K562 (cell line): ENCODE results near the gene GPR55. TPM values are rescaled to one million over a fixed set of nuclear protein-coding genes. Genes with fewer than 3 reads are reported as not detected.

ENCODE experiments used
- ATAC-seq: fragments of 200-7000 bp; cut with Tn5 transposase; 3 replicates; pipeline ENCODE4 v1.9.1; 2020; ENCODE audit warnings: moderate library complexity
- BruUV-seq: library from RNA; stranded (reverse); fragments of 400-500 nt; replicated peaks from 2 replicates; lab custom pipeline; 2021; lab: Mats Ljungman, UMichigan
- CTCF ChIA-PET: fragments of 300-600 bp; formaldehyde crosslinking; extraction: SDS; loops from one replicate; lab custom pipeline; 2021; ENCODE audit warnings: low intra/inter-chr PET ratio; lab: Yijun Ruan, JAX
- POLR2A ChIA-PET: fragments of 300-600, 350-650 bp; sonication (Branson Sonifier 250); formaldehyde crosslinking; extraction: SDS; loops from one replicate; lab custom pipeline; 2021; ENCODE audit warnings: antibody characterized with exemption, inconsistent platforms; lab: Yijun Ruan, JAX
- DNase-seq, 4 experiments: peaks; one replicate each; pipeline versions ENCODE4 v3.0.0 to v3.0.0-alpha.2; 2011 to 2018; ENCODE audit warnings: low spot score in 3 of 4, mixed read lengths in 3 of 4; ENCODE audit errors: extremely low read depth in 1 of 4
- FAIRE-seq: peaks from 2 replicates; lab custom pipeline; 2011; peaks lifted over from hg19 to GRCh38; lab: Jason Lieb, UNC
- H2AFZ ChIP-seq: 2 replicates; pipeline ENCODE4 v1.6.0; 2011; ENCODE audit warnings: low read depth, low read length, control low read depth, inconsistent platforms
- H3K27ac ChIP-seq: fragments of 200-600 bp; 3 replicates; pipeline ENCODE4 v1.8.0; 2011; ENCODE audit warnings: low read depth, mild to moderate bottlenecking, control low read depth, inconsistent platforms, low read length, moderate library complexity, mixed read lengths; ENCODE audit errors: extremely low read depth
- H3K27me3 ChIP-seq, 2 experiments: fragments of 300-600 bp in 1 of 2; 2 replicates in 1 of 2; 3 replicates in 1 of 2; pipeline versions ENCODE4 v1.6.0 to v1.8.0; 2011; ENCODE audit warnings: inconsistent platforms in 2 of 2, low read length in 2 of 2, mild to moderate bottlenecking in 1 of 2, mixed read lengths in 1 of 2, moderate library complexity in 1 of 2; ENCODE audit not compliant: control insufficient read depth in 2 of 2, insufficient read depth in 2 of 2
- H3K36me3 ChIP-seq: fragments of 300-600 bp; 3 replicates; pipeline ENCODE4 v1.8.0; 2011; ENCODE audit warnings: mild to moderate bottlenecking, low read length, inconsistent platforms; ENCODE audit not compliant: control insufficient read depth, insufficient read depth
- H3K4me1 ChIP-seq, 2 experiments: fragments of 200-600 bp in 1 of 2; replicated peaks in 1 of 2; 2 replicates in 1 of 2; 3 replicates in 1 of 2; pipeline versions ENCODE4 v1.5.1 to v1.8.0; 2011; ENCODE audit warnings: inconsistent platforms in 2 of 2, low read length in 2 of 2, mild to moderate bottlenecking in 1 of 2, mixed read lengths in 1 of 2, moderate library complexity in 1 of 2; ENCODE audit not compliant: control insufficient read depth in 2 of 2, insufficient read depth in 2 of 2
- H3K4me2 ChIP-seq: 2 replicates; pipeline ENCODE4 v1.6.1; 2011; ENCODE audit warnings: low read length, control low read depth, inconsistent platforms, mixed read lengths; ENCODE audit not compliant: insufficient read depth
- H3K4me3 ChIP-seq: fragments of 200-600 bp; sonication (generic), shearing (Covaris generic); 2 replicates; pipeline ENCODE4 v1.5.1; 2016; ENCODE audit warnings: control low read depth, inconsistent platforms
- H3K79me2 ChIP-seq: fragments of 200-600 bp; 3 replicates; pipeline ENCODE4 v1.8.0; 2011; ENCODE audit warnings: low read length, inconsistent platforms; ENCODE audit not compliant: control insufficient read depth, insufficient read depth
- H3K9ac ChIP-seq, 2 experiments: 2 replicates each; pipeline versions ENCODE4 v1.6.0 to v1.6.1; 2011; ENCODE audit warnings: low read depth in 2 of 2, low read length in 2 of 2, control low read depth in 1 of 2, inconsistent platforms in 1 of 2, mild to moderate bottlenecking in 1 of 2, mixed read lengths in 1 of 2; ENCODE audit not compliant: insufficient read depth in 1 of 2
- H3K9me1 ChIP-seq: one replicate; pipeline ENCODE4 v1.6.0; 2011; ENCODE audit warnings: inconsistent platforms, mild to moderate bottlenecking, low read length, moderate library complexity; ENCODE audit not compliant: control insufficient read depth, insufficient read depth
- H3K9me3 ChIP-seq: replicated peaks from 2 replicates; pipeline ENCODE4 v1.5.1; 2011; ENCODE audit warnings: low read depth, low read length, inconsistent platforms; ENCODE audit not compliant: control insufficient read depth, insufficient read depth
- H4K20me1 ChIP-seq: replicated peaks from 2 replicates; pipeline ENCODE4 v1.6.1; 2011; ENCODE audit warnings: low read length, inconsistent platforms, mixed read lengths; ENCODE audit not compliant: control insufficient read depth, insufficient read depth
- CCNT2 ChIP-seq: IDR thresholded peaks from 2 replicates; pipeline ENCODE4 v1.6.1; 2011; ENCODE audit warnings: borderline replicate concordance, low read depth, mild to moderate bottlenecking, moderate library complexity, mixed read lengths, low read length; ENCODE audit not compliant: insufficient read length; ENCODE audit errors: extremely low read depth
- CGGBP1 ChIP-seq: fragments of 250-450 bp; sonication (Bioruptor Pico); IDR thresholded peaks from 2 replicates; pipeline ENCODE4 v1.9.0; 2021; ENCODE audit warnings: mild to moderate bottlenecking
- EP300 ChIP-seq: IDR thresholded peaks from 2 replicates; pipeline ENCODE4 v1.6.1; 2012; ENCODE audit warnings: low read length, improper control_type of control experiment
- GMEB1 ChIP-seq: fragments of 250-450 bp; sonication (Bioruptor Pico); IDR thresholded peaks from 2 replicates; pipeline ENCODE4 v1.4.0; 2020; ENCODE audit warnings: mild to moderate bottlenecking
- HMG20A ChIP-seq: fragments of 450-650 bp; formaldehyde crosslinking; conservative IDR thresholded peaks from 2 replicates; pipeline ENCODE4 v1.4.0; 2020; ENCODE audit warnings: mild to moderate bottlenecking, mixed read lengths
- HNRNPK ChIP-seq: fragments of 200-400 bp; formaldehyde crosslinking; IDR thresholded peaks from one replicate; pipeline ENCODE4 v1.6.1; 2018; ENCODE audit warnings: mild to moderate bottlenecking, low read depth, low read length; ENCODE audit not compliant: poor library complexity, severe bottlenecking
- NKRF ChIP-seq: fragments of 450-650 bp; IDR thresholded peaks from 2 replicates; pipeline ENCODE4 v1.6.1; 2016; ENCODE audit warnings: borderline replicate concordance
- NR4A1 ChIP-seq, 2 experiments: fragments of 250-450 bp in 1 of 2; fragments of 450-650 bp in 1 of 2; sonication (Bioruptor Pico) in 1 of 2; IDR thresholded peaks; 2 replicates each; pipeline versions ENCODE4 v1.4.0 to v1.6.1; 2016 to 2020; ENCODE audit warnings: mild to moderate bottlenecking in 2 of 2, missing compliant biosample characterization in 1 of 2, missing genetic modification characterization in 1 of 2, moderate library complexity in 1 of 2
- PHB2 ChIP-seq: fragments of 450-650 bp; IDR thresholded peaks from 2 replicates; pipeline ENCODE4 v1.6.1; 2017; ENCODE audit warnings: low read depth
- RBM34 ChIP-seq: fragments of 200-400 bp; formaldehyde crosslinking; IDR thresholded peaks from 2 replicates; pipeline ENCODE4 v1.6.1; 2018; ENCODE audit warnings: low read length, borderline replicate concordance; ENCODE audit not compliant: insufficient read depth
- ZBTB17 ChIP-seq: fragments of 450-650 bp; formaldehyde crosslinking; IDR thresholded peaks from 2 replicates; pipeline ENCODE4 v1.4.0; 2020; ENCODE audit warnings: mild to moderate bottlenecking
- ZNF140 ChIP-seq: fragments of 250-450 bp; sonication (Bioruptor Pico); IDR thresholded peaks from 2 replicates; pipeline ENCODE4 v1.8.0; 2021; ENCODE audit warnings: moderate library complexity, mild to moderate bottlenecking, inconsistent platforms
- ZNF23 ChIP-seq: fragments of 250-450 bp; sonication (Bioruptor Pico); IDR thresholded peaks from 2 replicates; pipeline ENCODE4 v1.4.0; 2020; ENCODE audit warnings: mild to moderate bottlenecking
- ZNF354B ChIP-seq: fragments of 250-450 bp; sonication (Bioruptor Pico); IDR thresholded peaks from 2 replicates; pipeline ENCODE4 v1.4.0; 2020
- ZNF518B ChIP-seq: fragments of 250-450 bp; sonication (Bioruptor Pico); IDR thresholded peaks from 2 replicates; pipeline ENCODE4 v1.5.0; 2021; ENCODE audit warnings: mild to moderate bottlenecking, moderate library complexity
- in situ Hi-C: fragments of 300-500 bp; cut with MboI; formaldehyde crosslinking; loops from 4 replicates; pipeline ENCODE4 v1.15.0; 2018; ENCODE audit warnings: inconsistent platforms, mixed read lengths
- intact Hi-C: fragments of 100-400 bp; cut with micrococcal nuclease; formaldehyde crosslinking; loops from 2 replicates; pipeline ENCODE4 v1.14.2; 2022
- polyA plus RNA-seq, 8 experiments: library from polyadenylated mRNA; depleted of rRNA in 4 of 8; stranded (reverse) in 5 of 8; unstranded in 3 of 8; fragments of >200 nt; fragmentation: Nextera tagmentation in 2 of 8; fragmentation: Illumina TruSeq in 1 of 8; extraction: Ambion mirVana in 2 of 8; extraction: Trizol in 1 of 8; gene quantifications; 2 replicates each; pipeline versions ENCODE4 v1.2.1 to v1.2.3, GENCODE V29; 2011 to 2014; ENCODE audit warnings: inconsistent platforms in 1 of 8, missing spikeins in 1 of 8
- total RNA-seq, 7 experiments: library from RNA; depleted of rRNA in 6 of 7; stranded (reverse); fragments of >200 nt in 6 of 7; fragmentation: Illumina TruSeq in 2 of 7; extraction: Trizol in 2 of 7; gene quantifications; 2 replicates each; pipeline versions ENCODE4 v1.2.1 to v1.2.3, GENCODE V29; 2011 to 2021; ENCODE audit warnings: low replicate concordance in 1 of 7

Gene GPR55
- total and polyA plus RNA-seq, 9 of the 15 experiments (the other 6 are each of a cell fraction or from before 2014, with no cell fraction given) = 0.11 to 0.49 (median 0.27) TPM

- H2AFZ ChIP-seq = no peak overlapping the region
- H3K4me3 ChIP-seq = no peak overlapping the region
- no peaks in the 10 kb centered on the region for H3K36me3 ChIP-seq
- H3K27me3 ChIP-seq = peaks cover 5 to 28% of the 10 kb centered on the region in 2 experiments; a peak in 4 of 5 replicates
- no peak overlapping the region for H3K27ac ChIP-seq
- BruUV-seq = no TSS peak
- in situ Hi-C loops = no loop called here
- H4K20me1 ChIP-seq = no peaks in the 10 kb centered on the region
- DNase-seq (no peak), ATAC-seq (no peak), FAIRE-seq (no peak)
- H3K9ac ChIP-seq = no peak overlapping the region
- CTCF ChIA-PET = no interaction called here
- no peaks in the 10 kb centered on the region for H3K9me3 ChIP-seq
- no peak overlapping the region for H3K4me2 ChIP-seq
- no peaks in the 10 kb centered on the region for H3K9me1 ChIP-seq
- POLR2A ChIA-PET = interaction anchor here (0.6 kb wide), 1 partner anchor 9 kb away, joined by 3 read pairs; no protein-coding TSS in a partner anchor
- intact Hi-C loops = no loop called here
- H3K4me1 ChIP-seq = peaks cover 0 to 4% of the 10 kb centered on the region in 2 experiments; a peak in 1 of 5 replicates
- no peaks in the 10 kb centered on the region for H3K79me2 ChIP-seq
- TF ChIP-seq PHB2 (no peak), ZBTB17 (no peak), ZNF140 (CRISPR knock-in tag) (no peak), CGGBP1 (CRISPR knock-in tag) (no peak), HNRNPK (no peak), ZNF354B (CRISPR knock-in tag) (no peak), GMEB1 (no peak), EP300 (no peak), RBM34 (no peak), NR4A1 (CRISPR knock-in tag; IDR thresholded peaks at IDR 0.05) (no peak), NR4A1 (tag; IDR thresholded peaks at IDR 0.05) (no peak), CCNT2 (no peak), HMG20A (CRISPR knock-in tag) (no peak), NKRF (no peak), ZNF518B (CRISPR knock-in tag) (no peak), ZNF23 (CRISPR knock-in tag) (no peak)
Observed at GRCh38 chr2:230957756-230958391, 32.8 kb upstream of the GPR55 start.
